ENCODE data around the gene RNF223. TPM values are rescaled to one million over a fixed set of nuclear protein-coding genes. Genes with fewer than 3 reads are reported as not detected.
"Not testable (repeated sequence)": the region's sequence is repeated elsewhere in the genome, so short reads cannot be mapped to it uniquely, and the experiment has no call there.

The RNF223 gene
- polyA plus RNA-seq, 2 of the 4 experiments (the other 2 are of a cell fraction): 0.08 TPM; not detected in 1

- H3K4me3 ChIP-seq: no peak overlapping the region
- H3K4me1 ChIP-seq: no peaks in the 10 kb centered on the region
- ChIA-PET POLR2A (no interaction called here), CTCF (interaction anchor here (0.8 to 1.0 kb wide), 2 partner anchors 9 to 10 kb away, joined by 3 read pairs; no protein-coding TSS in a partner anchor)
- 94% methylated on average over 10 of the region's 31 CpGs for WGBS (ENCODE audit: missing lambda C conversion rate)
- ATAC-seq: no peak
- H3K9me3 ChIP-seq: no peaks in the 10 kb centered on the region
- H3K27ac ChIP-seq: no peak overlapping the region
- no peak for FAIRE-seq
- no peak overlapping the region for H3K4me2 ChIP-seq
- TF ChIP-seq BHLHE40 (IDR thresholded peaks at IDR 0.05; ENCODE audit: low read depth, low read length): no peak
- no peak for TF ChIP-seq ZFP36 (IDR thresholded peaks at IDR 0.05; ENCODE audit: borderline replicate concordance, partially characterized antibody)
- TF ChIP-seq RNF2 (IDR thresholded peaks at IDR 0.05; ENCODE audit: borderline replicate concordance, low read depth): no peak
- DNase-seq (ENCODE audit: low read depth in 1 of 2, low spot score in 1 of 2): no peak
Measured at GRCh38 chr1:1106510-1107221, 32.6 kb upstream of the RNF223 start.

- not testable (repeated sequence) for FAIRE-seq
- CTCF ChIA-PET: interaction anchor here (0.9 kb wide), 1 partner anchor 186 kb away, joined by 3 read pairs; no protein-coding TSS in a partner anchor
- 83% methylated on average over 2 of the region's 6 CpGs for WGBS (ENCODE audit: missing lambda C conversion rate)
Measured at GRCh38 chr1:1104152-1104551, 30.0 kb upstream of the RNF223 start.

GRCh38 chr1:1101503-1101902, 27.4 kb upstream of the RNF223 start:
- Histone ChIP-seq H3K4me1 (no peaks in the 10 kb centered on the region), H3K9me3 (no peaks in the 10 kb centered on the region), H3K4me3 (no peak overlapping the region), H3K27ac (no peak overlapping the region), H3K4me2 (no peak overlapping the region)
- TF ChIP-seq, protein P1, sequence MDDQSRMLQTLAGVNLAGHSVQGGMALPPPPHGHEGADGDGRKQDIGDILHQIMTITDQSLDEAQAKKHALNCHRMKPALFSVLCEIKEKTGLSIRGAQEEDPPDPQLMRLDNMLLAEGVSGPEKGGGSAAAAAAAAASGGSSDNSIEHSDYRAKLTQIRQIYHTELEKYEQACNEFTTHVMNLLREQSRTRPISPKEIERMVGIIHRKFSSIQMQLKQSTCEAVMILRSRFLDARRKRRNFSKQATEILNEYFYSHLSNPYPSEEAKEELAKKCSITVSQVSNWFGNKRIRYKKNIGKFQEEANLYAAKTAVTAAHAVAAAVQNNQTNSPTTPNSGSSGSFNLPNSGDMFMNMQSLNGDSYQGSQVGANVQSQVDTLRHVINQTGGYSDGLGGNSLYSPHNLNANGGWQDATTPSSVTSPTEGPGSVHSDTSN (IDR thresholded peaks at IDR 0.05): no peak
- TF ChIP-seq TP53 (CRISPR knock-in tag; IDR thresholded peaks at IDR 0.05): no peak
- no peak for TF ChIP-seq CBX2 (IDR thresholded peaks at IDR 0.05; ENCODE audit: borderline replicate concordance, low read depth)
- TF ChIP-seq FOSL2 (IDR thresholded peaks at IDR 0.05): no peak
- TF ChIP-seq FOSL2 (CRISPR knock-in tag; IDR thresholded peaks at IDR 0.05): no peak
- no peak for TF ChIP-seq POLR2A (IDR thresholded peaks at IDR 0.05; ENCODE audit: low read length)
- TF ChIP-seq RARB (CRISPR knock-in tag; IDR thresholded peaks at IDR 0.05): no peak
- ChIA-PET POLR2A (no interaction called here), CTCF (interaction anchor here (1.1 to 1.5 kb wide), 2 partner anchors 21 to 192 kb away, joined by 3 to 5 read pairs; no protein-coding TSS in a partner anchor)
- no peak for ATAC-seq
- WGBS (ENCODE audit: missing lambda C conversion rate): 96% methylated on average over 7 of the region's 7 CpGs
- no peak for DNase-seq (ENCODE audit: low read depth in 1 of 2, low spot score in 1 of 2)
- no peak for FAIRE-seq

More at GRCh38 chr1:1104152-1104551, 30.0 kb upstream of the RNF223 start:
- POLR2A ChIA-PET; ATAC-seq; H3K9me3 ChIP-seq; H3K4me3 ChIP-seq; DNase-seq (ENCODE audit: low read depth in 1 of 2, low spot score in 1 of 2); H3K27ac ChIP-seq; H3K4me2 ChIP-seq; H3K4me1 ChIP-seq: not testable (repeated sequence)

GRCh38 chr1:1100296-1100695, 26.2 kb upstream of the RNF223 start:
- Histone ChIP-seq H3K27ac (no peak overlapping the region), H3K4me3 (no peak overlapping the region), H3K9me3 (no peaks in the 10 kb centered on the region), H3K4me1 (no peaks in the 10 kb centered on the region), H3K4me2 (no peak overlapping the region)
- ATAC-seq: no peak
- DNase-seq (ENCODE audit: low read depth in 1 of 2, low spot score in 1 of 2): no peak
- 85% methylated on average over 11 of the region's 11 CpGs for WGBS (ENCODE audit: missing lambda C conversion rate)
- ChIA-PET CTCF (no interaction called here), POLR2A (no interaction called here)
- no peak for FAIRE-seq
- TF ChIP-seq MAFK (IDR thresholded peaks at IDR 0.05; ENCODE audit: partially characterized antibody) (no peak), EP300 (IDR thresholded peaks at IDR 0.05) (no peak), ELK1 (IDR thresholded peaks at IDR 0.05; ENCODE audit: low read depth, low read length) (no peak), BHLHE40 (IDR thresholded peaks at IDR 0.05; ENCODE audit: low read depth, low read length) (no peak), HOXB13 (CRISPR knock-in tag; IDR thresholded peaks at IDR 0.05; ENCODE audit: low read depth) (no peak), JUN (IDR thresholded peaks at IDR 0.05) (no peak), FOSB (CRISPR knock-in tag; IDR thresholded peaks at IDR 0.05) (no peak), POLR2AphosphoS2 (conservative IDR thresholded peaks at IDR 0.05; ENCODE audit: low read length) (no peak), ZNF302 (CRISPR knock-in tag; IDR thresholded peaks at IDR 0.05) (no peak), HOXA7 (CRISPR knock-in tag; IDR thresholded peaks at IDR 0.05) (no peak), EHF (CRISPR knock-in tag; IDR thresholded peaks at IDR 0.05) (no peak), HDAC2 (IDR thresholded peaks at IDR 0.05) (no peak), NPAS2 (CRISPR knock-in tag; IDR thresholded peaks at IDR 0.05; ENCODE audit: borderline replicate concordance) (no peak), MAX (IDR thresholded peaks at IDR 0.05) (no peak), CEBPB (IDR thresholded peaks at IDR 0.05) (no peak)
- TF ChIP-seq, protein P2, sequence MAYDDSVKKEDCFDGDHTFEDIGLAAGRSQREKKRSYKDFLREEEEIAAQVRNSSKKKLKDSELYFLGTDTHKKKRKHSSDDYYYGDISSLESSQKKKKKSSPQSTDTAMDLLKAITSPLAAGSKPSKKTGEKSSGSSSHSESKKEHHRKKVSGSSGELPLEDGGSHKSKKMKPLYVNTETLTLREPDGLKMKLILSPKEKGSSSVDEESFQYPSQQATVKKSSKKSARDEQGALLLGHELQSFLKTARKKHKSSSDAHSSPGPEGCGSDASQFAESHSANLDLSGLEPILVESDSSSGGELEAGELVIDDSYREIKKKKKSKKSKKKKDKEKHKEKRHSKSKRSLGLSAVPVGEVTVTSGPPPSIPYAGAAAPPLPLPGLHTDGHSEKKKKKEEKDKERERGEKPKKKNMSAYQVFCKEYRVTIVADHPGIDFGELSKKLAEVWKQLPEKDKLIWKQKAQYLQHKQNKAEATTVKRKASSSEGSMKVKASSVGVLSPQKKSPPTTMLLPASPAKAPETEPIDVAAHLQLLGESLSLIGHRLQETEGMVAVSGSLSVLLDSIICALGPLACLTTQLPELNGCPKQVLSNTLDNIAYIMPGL (CRISPR knock-in tag; IDR thresholded peaks at IDR 0.05; ENCODE audit: borderline replicate concordance): no peak
- TF ChIP-seq, protein P3, sequence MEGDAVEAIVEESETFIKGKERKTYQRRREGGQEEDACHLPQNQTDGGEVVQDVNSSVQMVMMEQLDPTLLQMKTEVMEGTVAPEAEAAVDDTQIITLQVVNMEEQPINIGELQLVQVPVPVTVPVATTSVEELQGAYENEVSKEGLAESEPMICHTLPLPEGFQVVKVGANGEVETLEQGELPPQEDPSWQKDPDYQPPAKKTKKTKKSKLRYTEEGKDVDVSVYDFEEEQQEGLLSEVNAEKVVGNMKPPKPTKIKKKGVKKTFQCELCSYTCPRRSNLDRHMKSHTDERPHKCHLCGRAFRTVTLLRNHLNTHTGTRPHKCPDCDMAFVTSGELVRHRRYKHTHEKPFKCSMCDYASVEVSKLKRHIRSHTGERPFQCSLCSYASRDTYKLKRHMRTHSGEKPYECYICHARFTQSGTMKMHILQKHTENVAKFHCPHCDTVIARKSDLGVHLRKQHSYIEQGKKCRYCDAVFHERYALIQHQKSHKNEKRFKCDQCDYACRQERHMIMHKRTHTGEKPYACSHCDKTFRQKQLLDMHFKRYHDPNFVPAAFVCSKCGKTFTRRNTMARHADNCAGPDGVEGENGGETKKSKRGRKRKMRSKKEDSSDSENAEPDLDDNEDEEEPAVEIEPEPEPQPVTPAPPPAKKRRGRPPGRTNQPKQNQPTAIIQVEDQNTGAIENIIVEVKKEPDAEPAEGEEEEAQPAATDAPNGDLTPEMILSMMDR (IDR thresholded peaks at IDR 0.05): no peak
